Stimulated activated CD4-positive, alpha-beta T cell treated with anti-CD3 and anti-CD28 coated beads, Interleukin-12 subunit alpha, Interleukin-12 subunit beta, amount 100 ng/mL, for 4 hours (primary cell): ENCODE measurements around the gene ZNF20.
A peak's percentile ranks its signal among the peaks of the same experiment; 100 is the strongest.
"Not testable (repeated sequence)": the region's sequence is repeated elsewhere in the genome, so short reads cannot be mapped to it uniquely, and the experiment has no call there.

Experiments
- DNase-seq: peaks from one replicate; pipeline ENCODE4 v3.0.0-alpha.2; 2020

Gene ZNF20

GRCh38 chr19:12111943-12112637 lies 28.1 kb downstream of the ZNF20 start:
- no peak for DNase-seq

- DNase-seq = no peak
Observed at GRCh38 chr19:12111176-12111575, 29.0 kb downstream of the ZNF20 start.

- DNase-seq = not testable (repeated sequence)
Observed at GRCh38 chr19:12103909-12104308, 36.2 kb downstream of the ZNF20 start.

- no peak for DNase-seq
Observed at GRCh38 chr19:12098040-12098439, 42.1 kb downstream of the ZNF20 start.

- no peak for DNase-seq
Observed at GRCh38 chr19:12095111-12095790, 44.9 kb downstream of the ZNF20 start.

GRCh38 chr19:12093777-12094176 lies 46.4 kb downstream of the ZNF20 start:
- DNase-seq = no peak

GRCh38 chr19:12092956-12093355 lies 47.2 kb downstream of the ZNF20 start:
- no peak for DNase-seq

GRCh38 chr19:12092065-12092867 lies 47.9 kb downstream of the ZNF20 start:
- peak; percentile 66 for DNase-seq

- peak; percentile 69 for DNase-seq
Observed at GRCh38 chr19:12090807-12091206, 49.3 kb downstream of the ZNF20 start.

GRCh38 chr19:12085074-12085818 lies 54.9 kb downstream of the ZNF20 start:
- no peak for DNase-seq

- DNase-seq = not testable (repeated sequence)
Observed at GRCh38 chr19:12083336-12083735, 56.8 kb downstream of the ZNF20 start.
